ENCODE results near the gene INTS3. TPM values are rescaled to one million over a fixed set of nuclear protein-coding genes. Genes with fewer than 3 reads are reported as not detected.

The INTS3 gene
- total RNA-seq, 1 donor from 2014 or later: 45.1 TPM

- Histone ChIP-seq H3K9me3 (ENCODE audit: low read depth) (no peaks in the 10 kb centered on the region), H4K20me1 (ENCODE audit: low read depth) (peaks cover 26% of the 10 kb centered on the region), H2AFZ (replicated peaks) (no peak overlapping the region), H3K4me3 (peak overlapping the region; percentile 3), H3K9ac (no peak overlapping the region), H3K27me3 (no peaks in the 10 kb centered on the region), H3F3A (ENCODE audit: low read depth) (peaks cover 43% of the 10 kb centered on the region), H3K79me2 (ENCODE audit: low read depth) (no peaks in the 10 kb centered on the region), H3K27ac (peak overlapping the region; percentile 31), H3K4me2 (peak overlapping the region; percentile 53), H3K4me1 (peaks cover 42% of the 10 kb centered on the region), H3K36me3 (no peaks in the 10 kb centered on the region)
- Mint-ChIP-seq H3K27me3 (ENCODE audit: insufficient read depth, low read depth) (peaks cover 5% of the 10 kb centered on the region), H3K4me1 (peaks cover 8% of the 10 kb centered on the region), H3K4me3 (no peak overlapping the region), H3K36me3 (peaks cover 36% of the 10 kb centered on the region), H3K27ac (no peak overlapping the region), H3K9me3 (no peaks in the 10 kb centered on the region)
- DNase-seq (ENCODE audit: low spot score): peak; percentile 91
- TF ChIP-seq CTCF (IDR thresholded peaks at IDR 0.05): peak; percentile 92
- no peak for TF ChIP-seq EZH2 (IDR thresholded peaks at IDR 0.05)
- TF ChIP-seq EZH2phosphoT487 (IDR thresholded peaks at IDR 0.05): no peak
These were observed 21.7 kb downstream of the INTS3 start for GRCh38 chr1:153749408-153750005.

GRCh38 chr1:153750026-153750995, 22.5 kb downstream of the INTS3 start:
- H3K36me3 Mint-ChIP-seq: peaks cover 38% of the 10 kb centered on the region
- DNase-seq (ENCODE audit: low spot score): peak; percentile 68
- H4K20me1 ChIP-seq (ENCODE audit: low read depth): peaks cover 23% of the 10 kb centered on the region
- no peaks in the 10 kb centered on the region for H3K9me3 Mint-ChIP-seq
- H3K27ac ChIP-seq: peak overlapping the region; percentile 31
- H3K4me3 Mint-ChIP-seq: no peak overlapping the region
- no peak overlapping the region for H2AFZ ChIP-seq (replicated peaks)
- TF ChIP-seq CTCF (IDR thresholded peaks at IDR 0.05): peak; percentile 42
- TF ChIP-seq EZH2phosphoT487 (IDR thresholded peaks at IDR 0.05): no peak
- no peak overlapping the region for H3K9ac ChIP-seq
- H3K27ac Mint-ChIP-seq: no peak overlapping the region
- H3K4me3 ChIP-seq: peak overlapping the region; percentile 3
- H3K79me2 ChIP-seq (ENCODE audit: low read depth): no peaks in the 10 kb centered on the region
- H3K36me3 ChIP-seq: no peaks in the 10 kb centered on the region
- H3K4me1 Mint-ChIP-seq: peaks cover 8% of the 10 kb centered on the region
- H3K27me3 ChIP-seq: no peaks in the 10 kb centered on the region
- peaks cover 36% of the 10 kb centered on the region for H3F3A ChIP-seq (ENCODE audit: low read depth)
- H3K4me2 ChIP-seq: peak overlapping the region; percentile 53
- H3K27me3 Mint-ChIP-seq (ENCODE audit: insufficient read depth, low read depth): peaks cover 5% of the 10 kb centered on the region
- no peaks in the 10 kb centered on the region for H3K9me3 ChIP-seq (ENCODE audit: low read depth)
- H3K4me1 ChIP-seq: peaks cover 35% of the 10 kb centered on the region

- Mint-ChIP-seq H3K27ac (no peak overlapping the region), H3K4me1 (peaks cover 6% of the 10 kb centered on the region), H3K4me3 (no peak overlapping the region), H3K36me3 (peaks cover 38% of the 10 kb centered on the region), H3K9me3 (no peaks in the 10 kb centered on the region), H3K27me3 (ENCODE audit: insufficient read depth, low read depth) (peaks cover 4% of the 10 kb centered on the region)
- no peak overlapping the region for H3K4me2 ChIP-seq
- H3K79me2 ChIP-seq (ENCODE audit: low read depth): no peaks in the 10 kb centered on the region
- peaks cover 11% of the 10 kb centered on the region for H4K20me1 ChIP-seq (ENCODE audit: low read depth)
- no peaks in the 10 kb centered on the region for H3K9me3 ChIP-seq (ENCODE audit: low read depth)
- peaks cover 17% of the 10 kb centered on the region for H3K4me1 ChIP-seq
- no peak overlapping the region for H3K27ac ChIP-seq
- TF ChIP-seq EZH2phosphoT487 (IDR thresholded peaks at IDR 0.05) (no peak), CTCF (IDR thresholded peaks at IDR 0.05) (no peak), EZH2 (IDR thresholded peaks at IDR 0.05) (no peak)
- no peak overlapping the region for H2AFZ ChIP-seq (replicated peaks)
- no peaks in the 10 kb centered on the region for H3K36me3 ChIP-seq
- H3K9ac ChIP-seq: no peak overlapping the region
- no peak overlapping the region for H3K4me3 ChIP-seq
- no peaks in the 10 kb centered on the region for H3K27me3 ChIP-seq
- no peak for DNase-seq (ENCODE audit: low spot score)
- peaks cover 26% of the 10 kb centered on the region for H3F3A ChIP-seq (ENCODE audit: low read depth)
These were observed 24.2 kb downstream of the INTS3 start for GRCh38 chr1:153752072-153752471.

Measured in neural progenitor cell (in vitro differentiated cells).